Spinal cord (tissue), 10 donors: ENCODE results near the gene ARHGEF6. TPM values are rescaled to one million over a fixed set of nuclear protein-coding genes. Genes with fewer than 3 reads are reported as not detected.
"Not testable (repeated sequence)": the region's sequence is repeated elsewhere in the genome, so short reads cannot be mapped to it uniquely, and the experiment has no call there.

Experiments used
- DNase-seq, 6 donors: peaks; one replicate each; pipeline versions ENCODE4 v3.0.0 to v3.0.0-alpha.2; 2013 to 2015; ENCODE audit warnings: low spot score in 6 of 6, low read depth in 4 of 6
- H3K27ac ChIP-seq: one replicate; pipeline ENCODE4 v1.5.1; 2013; ENCODE audit warnings: low read depth, low read length, control low read depth
- H3K27me3 ChIP-seq: one replicate; pipeline ENCODE4 v1.6.1; 2013; ENCODE audit warnings: low read length; ENCODE audit not compliant: control insufficient read depth, insufficient read depth
- H3K36me3 ChIP-seq: one replicate; pipeline ENCODE4 v1.6.1; 2013; ENCODE audit warnings: low read length; ENCODE audit not compliant: control insufficient read depth, insufficient read depth
- H3K4me1 ChIP-seq: one replicate; pipeline ENCODE4 v1.6.1; 2013; ENCODE audit warnings: low read length; ENCODE audit not compliant: control insufficient read depth, insufficient read depth
- H3K4me3 ChIP-seq: one replicate; pipeline ENCODE4 v1.5.1; 2013; ENCODE audit warnings: low read depth, low read length, control low read depth
- H3K9me3 ChIP-seq: one replicate; pipeline ENCODE4 v1.6.1; 2013; ENCODE audit warnings: low read length; ENCODE audit not compliant: control insufficient read depth, insufficient read depth
- WGBS: methylation state at CpG from one replicate; pipeline ENCODE4 v1.1.5; 2013; ENCODE audit warnings: missing lambda C conversion rate; ENCODE audit not compliant: insufficient coverage; 5-methylcytosine and 5-hydroxymethylcytosine counted together
- polyA plus RNA-seq, 2 donors: library from polyadenylated mRNA; unstranded; fragments of 120-200 nt; gene quantifications; one replicate each; pipeline ENCODE4 v1.2.1, GENCODE V29; 2013; ENCODE audit not compliant: insufficient read length in 2 of 2
- total RNA-seq, 2 donors: library from RNA; depleted of rRNA in 1 of 2; stranded (reverse); fragments of 120-200 nt in 1 of 2; fragments of >200 nt in 1 of 2; gene quantifications; one replicate each; pipeline versions ENCODE4 v1.2.3 to v1.2.4, GENCODE V29; 2013 to 2014
- donor health status: healthy.

Gene ARHGEF6
- total and polyA plus RNA-seq, 4 donors, result 34.3 to 70.2 (median 49.6) TPM

DNA sequence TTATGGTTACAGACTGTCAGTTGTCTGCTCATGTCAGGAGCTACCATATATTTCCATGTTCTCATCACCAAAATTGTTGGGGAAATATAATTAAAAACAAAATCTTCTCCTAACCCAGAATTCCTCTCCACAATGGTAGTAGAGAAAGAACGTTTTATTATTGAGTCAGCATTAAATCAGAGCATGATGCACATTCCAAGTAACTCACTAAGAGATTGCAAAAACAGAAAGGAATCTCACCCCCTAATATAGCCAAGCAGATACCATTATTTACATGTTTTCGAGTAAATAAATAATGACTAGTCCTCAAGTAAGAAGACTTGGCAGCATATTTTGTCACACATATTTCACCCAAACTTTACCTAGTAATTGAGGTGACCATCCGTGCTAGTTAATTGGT lies 36.2 kb upstream of the ARHGEF6 start:
- no CpG with 5 or more reads among the region's 3 CpGs for WGBS
- Histone ChIP-seq H3K36me3 (no peaks in the 10 kb centered on the region), H3K9me3 (no peaks in the 10 kb centered on the region)

GRCh38 chrX:136814847-136815750 lies 34.4 kb upstream of the ARHGEF6 start:
- H3K27me3 ChIP-seq, result no peaks in the 10 kb centered on the region
- WGBS, result no CpG with 5 or more reads among the region's 3 CpGs
- no peak overlapping the region for H3K27ac ChIP-seq
- H3K36me3 ChIP-seq, result no peaks in the 10 kb centered on the region
- no peak for DNase-seq
- H3K4me1 ChIP-seq, result no peaks in the 10 kb centered on the region
- no peaks in the 10 kb centered on the region for H3K9me3 ChIP-seq
- H3K4me3 ChIP-seq, result no peak overlapping the region

More for the DNA sequence above, 36.2 kb upstream of the ARHGEF6 start:
- no peak overlapping the region for H3K27ac ChIP-seq
- no peaks in the 10 kb centered on the region for H3K4me1 ChIP-seq
- H3K27me3 ChIP-seq, result no peaks in the 10 kb centered on the region
- no peak overlapping the region for H3K4me3 ChIP-seq
- no peak for DNase-seq

DNA sequence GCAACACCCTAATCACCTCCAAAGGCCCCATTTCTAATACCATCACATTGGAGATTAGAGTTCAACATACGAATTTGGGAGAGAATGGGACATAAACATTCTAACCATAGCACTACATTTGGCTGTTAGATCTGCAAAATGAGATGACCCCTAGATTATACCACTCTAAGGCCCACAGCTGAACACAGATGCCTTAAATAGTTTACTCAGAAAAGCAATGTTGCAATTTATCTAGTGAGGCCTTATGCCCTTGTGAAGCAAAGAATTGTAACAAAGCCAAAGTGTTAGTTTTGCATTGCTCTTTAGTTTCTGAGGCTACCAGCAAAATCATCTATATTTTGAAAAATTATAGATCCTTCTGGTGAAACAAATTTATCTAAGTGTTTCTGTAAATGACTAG lies 31.6 kb upstream of the ARHGEF6 start:
- Histone ChIP-seq H3K36me3 (no peaks in the 10 kb centered on the region), H3K4me1 (no peaks in the 10 kb centered on the region), H3K27me3 (no peaks in the 10 kb centered on the region), H3K4me3 (no peak overlapping the region), H3K27ac (no peak overlapping the region), H3K9me3 (no peaks in the 10 kb centered on the region)
- no CpG with 5 or more reads among the region's 1 CpG for WGBS
- no peak for DNase-seq

GRCh38 chrX:136810493-136810892 lies 29.8 kb upstream of the ARHGEF6 start:
- no peak overlapping the region for H3K27ac ChIP-seq

GRCh38 chrX:136806891-136807410 lies 26.2 kb upstream of the ARHGEF6 start:
- Histone ChIP-seq H3K4me3 (no peak overlapping the region), H3K36me3 (no peaks in the 10 kb centered on the region), H3K4me1 (no peaks in the 10 kb centered on the region), H3K27me3 (no peaks in the 10 kb centered on the region), H3K27ac (no peak overlapping the region), H3K9me3 (no peaks in the 10 kb centered on the region)
- no CpG with 5 or more reads among the region's 1 CpG for WGBS
- DNase-seq, result peak in 1 of 6 donors; percentile 3

More at GRCh38 chrX:136810493-136810892, 29.8 kb upstream of the ARHGEF6 start:
- Histone ChIP-seq H3K27me3 (no peaks in the 10 kb centered on the region), H3K36me3 (no peaks in the 10 kb centered on the region), H3K4me3 (no peak overlapping the region), H3K9me3 (no peaks in the 10 kb centered on the region), H3K4me1 (no peaks in the 10 kb centered on the region)
- WGBS, result no CpG with 5 or more reads among the region's 3 CpGs
- DNase-seq, result no peak

DNA sequence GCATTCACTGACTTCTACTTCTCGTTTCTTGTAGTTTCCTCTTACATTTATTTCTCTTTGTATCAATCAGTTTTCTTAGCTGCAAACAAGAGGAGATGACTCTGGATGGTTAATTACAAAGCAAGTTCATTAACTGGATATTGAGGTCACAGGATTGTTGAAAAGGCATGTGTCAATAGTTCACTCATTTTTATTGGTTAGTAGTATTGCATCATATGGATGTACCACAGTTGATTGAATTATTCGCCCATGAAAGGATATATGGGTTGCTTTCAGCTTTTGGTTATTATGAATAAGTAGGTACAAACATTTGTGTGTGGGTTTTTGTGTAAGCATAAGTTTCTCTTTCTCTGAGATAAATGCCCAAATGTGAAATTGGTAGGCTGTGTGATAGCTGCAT lies 21.8 kb upstream of the ARHGEF6 start:
- 86% methylated on average over 1 of the region's 2 CpGs for WGBS
- Histone ChIP-seq H3K9me3 (no peaks in the 10 kb centered on the region), H3K27ac (no peak overlapping the region), H3K4me1 (no peaks in the 10 kb centered on the region), H3K36me3 (no peaks in the 10 kb centered on the region), H3K27me3 (no peaks in the 10 kb centered on the region), H3K4me3 (no peak overlapping the region)
- DNase-seq, result no peak

- H3K27ac ChIP-seq, result no peak overlapping the region
- DNase-seq, result no peak
- H3K36me3 ChIP-seq, result no peaks in the 10 kb centered on the region
- no peak overlapping the region for H3K4me3 ChIP-seq
- H3K4me1 ChIP-seq, result no peaks in the 10 kb centered on the region
- WGBS, result 55% methylated on average over 3 of the region's 3 CpGs
- H3K9me3 ChIP-seq, result peaks cover 3% of the 10 kb centered on the region
- no peaks in the 10 kb centered on the region for H3K27me3 ChIP-seq
These were observed 17.1 kb upstream of the ARHGEF6 start for GRCh38 chrX:136797787-136798186.

DNA sequence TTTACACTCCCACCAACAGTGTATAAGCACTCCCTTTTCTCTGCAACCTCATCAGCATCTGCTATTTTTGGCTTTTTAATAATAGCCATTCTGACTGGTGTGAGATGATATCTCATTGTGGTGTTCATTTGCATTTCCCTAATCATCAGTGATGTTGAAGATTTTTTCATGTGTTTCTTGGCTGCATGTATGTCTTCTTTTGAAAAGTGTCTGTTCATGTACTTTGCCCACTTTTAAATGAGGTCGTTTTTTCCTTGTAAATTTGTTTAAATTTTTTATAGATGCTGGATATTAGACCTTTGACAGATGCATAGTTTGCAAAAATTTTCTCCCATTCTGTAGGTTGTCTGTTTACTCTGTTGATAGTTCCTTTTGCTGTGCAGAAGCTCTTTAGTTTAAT lies 14.4 kb upstream of the ARHGEF6 start:
- not testable (repeated sequence) for DNase-seq, H3K9me3 ChIP-seq, H3K4me3 ChIP-seq, H3K27ac ChIP-seq, H3K36me3 ChIP-seq, H3K27me3 ChIP-seq, H3K4me1 ChIP-seq
- WGBS, result no CpG with 5 or more reads among the region's 1 CpG

- not testable (repeated sequence) for H3K4me3 ChIP-seq, H3K9me3 ChIP-seq, H3K36me3 ChIP-seq, DNase-seq, H3K27ac ChIP-seq, H3K27me3 ChIP-seq, H3K4me1 ChIP-seq
- WGBS, result no CpG with 5 or more reads among the region's 3 CpGs
These were observed 13.9 kb upstream of the ARHGEF6 start for GRCh38 chrX:136794660-136795059.

DNA sequence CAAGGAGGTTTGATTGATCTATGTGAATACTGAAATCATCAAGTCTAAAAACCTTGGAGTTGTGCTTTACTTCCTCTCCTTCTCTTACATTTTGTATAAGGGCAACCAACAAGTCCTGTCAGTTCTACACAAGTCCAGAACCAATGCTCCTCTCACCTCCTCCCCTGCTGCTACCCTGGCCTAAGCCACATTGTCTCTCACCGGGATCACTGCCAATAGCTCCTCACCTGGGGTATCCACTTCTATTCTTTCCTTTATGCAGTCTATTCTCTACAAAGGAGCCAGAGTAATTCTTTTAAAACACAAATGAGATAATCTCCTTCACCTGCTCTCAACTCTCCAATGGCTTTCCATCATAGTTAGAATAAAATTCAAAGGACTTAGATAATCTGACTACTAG lies 13.3 kb upstream of the ARHGEF6 start:
- peaks cover 3% of the 10 kb centered on the region for H3K9me3 ChIP-seq
- no peaks in the 10 kb centered on the region for H3K36me3 ChIP-seq
- DNase-seq, result no peak
- no peaks in the 10 kb centered on the region for H3K4me1 ChIP-seq
- no peak overlapping the region for H3K4me3 ChIP-seq
- no peak overlapping the region for H3K27ac ChIP-seq
- no peaks in the 10 kb centered on the region for H3K27me3 ChIP-seq
- WGBS, result 36% methylated on average over 1 of the region's 1 CpG
